Endothelial cell (in vitro differentiated cells): ENCODE results near the gene CBARP. TPM values are rescaled to one million over a fixed set of nuclear protein-coding genes. Genes with fewer than 3 reads are reported as not detected.

ENCODE experiments used
- DNase-seq: peaks from one replicate; pipeline ENCODE4 v3.0.0; 2021; ENCODE audit warnings: low spot score
- H3K27ac Mint-ChIP-seq: one replicate; pipeline ENCODE4 v1.8.0; 2021; ENCODE audit warnings: mixed read lengths, inconsistent platforms; ENCODE audit not compliant: unreplicated experiment
- H3K27me3 Mint-ChIP-seq: one replicate; pipeline ENCODE4 v1.8.0; 2021; ENCODE audit warnings: mild to moderate bottlenecking, moderate library complexity, mixed read lengths, inconsistent platforms; ENCODE audit not compliant: unreplicated experiment
- H3K36me3 Mint-ChIP-seq: one replicate; pipeline ENCODE4 v1.8.0; 2021; ENCODE audit warnings: mild to moderate bottlenecking, low read depth, mixed read lengths, inconsistent platforms; ENCODE audit not compliant: unreplicated experiment
- H3K4me1 Mint-ChIP-seq: one replicate; pipeline ENCODE4 v1.8.0; 2021; ENCODE audit warnings: mild to moderate bottlenecking, mixed read lengths, inconsistent platforms; ENCODE audit not compliant: unreplicated experiment
- H3K4me3 Mint-ChIP-seq: one replicate; pipeline ENCODE4 v1.8.0; 2021; ENCODE audit warnings: mild to moderate bottlenecking, mixed read lengths, inconsistent platforms; ENCODE audit not compliant: unreplicated experiment
- H3K9me3 Mint-ChIP-seq: one replicate; pipeline ENCODE4 v1.8.0; 2021; ENCODE audit warnings: mixed read lengths, inconsistent platforms; ENCODE audit not compliant: unreplicated experiment
- CTCF ChIP-seq: fragments of 200-600 bp; sonication (generic); IDR thresholded peaks from one replicate; pipeline ENCODE4 v1.5.0; 2021; ENCODE audit warnings: antibody characterized with exemption; ENCODE audit not compliant: unreplicated experiment
- total RNA-seq: library from RNA; stranded (reverse); fragmentation: NEBNext Ultra II Directional; extraction: Animal tissue kit (Norgen Biotek cat#: 25700); gene quantifications from one replicate; pipeline ENCODE4 v1.2.1, GENCODE V29; 2021; ENCODE audit not compliant: unreplicated experiment

The CBARP gene
- total RNA-seq, 1 donor from 2014 or later, result 10.4 TPM

GRCh38 chr19:1271528-1272422 lies 34.0 kb upstream of the CBARP start:
- peaks cover 36% of the 10 kb centered on the region for H3K4me1 Mint-ChIP-seq

DNA sequence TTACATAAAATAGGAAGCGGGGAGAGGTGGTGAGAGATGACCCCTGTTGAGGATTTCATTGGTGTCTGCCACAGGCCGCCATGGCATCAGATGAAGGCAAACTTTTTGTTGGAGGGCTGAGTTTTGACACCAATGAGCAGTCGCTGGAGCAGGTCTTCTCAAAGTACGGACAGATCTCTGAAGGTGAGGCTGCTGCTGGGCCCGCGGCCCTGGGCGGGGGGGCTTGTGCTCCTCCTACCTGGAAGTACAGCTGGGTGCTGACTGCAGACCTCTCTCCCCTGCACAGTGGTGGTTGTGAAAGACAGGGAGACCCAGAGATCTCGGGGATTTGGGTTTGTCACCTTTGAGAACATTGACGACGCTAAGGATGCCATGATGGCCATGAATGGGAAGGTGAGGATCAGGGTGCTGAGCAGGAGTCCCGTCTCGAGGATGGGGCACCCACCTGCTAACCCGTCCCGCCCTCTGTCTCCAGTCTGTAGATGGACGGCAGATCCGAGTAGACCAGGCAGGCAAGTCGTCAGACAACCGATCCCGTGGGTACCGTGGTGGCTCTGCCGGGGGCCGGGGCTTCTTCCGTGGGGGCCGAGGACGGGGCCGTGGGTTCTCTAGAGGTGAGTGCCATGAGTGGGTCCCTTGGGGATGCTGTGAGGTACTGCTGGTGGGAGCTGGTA lies 33.2 kb upstream of the CBARP start:
- no peaks in the 10 kb centered on the region for H3K9me3 Mint-ChIP-seq
- TF ChIP-seq CTCF, result no peak
- peak overlapping the region; percentile 94 for H3K4me3 Mint-ChIP-seq
- DNase-seq, result no peak
- H3K27ac Mint-ChIP-seq, result peak overlapping the region; percentile 91
- peaks cover 24% of the 10 kb centered on the region for H3K27me3 Mint-ChIP-seq
- peaks cover 36% of the 10 kb centered on the region for H3K4me1 Mint-ChIP-seq
- peaks cover 30% of the 10 kb centered on the region for H3K36me3 Mint-ChIP-seq

More at GRCh38 chr19:1271528-1272422, 34.0 kb upstream of the CBARP start:
- peaks cover 24% of the 10 kb centered on the region for H3K27me3 Mint-ChIP-seq
- peaks cover 30% of the 10 kb centered on the region for H3K36me3 Mint-ChIP-seq
- no peak for DNase-seq
- no peak for TF ChIP-seq CTCF
- no peak overlapping the region for H3K27ac Mint-ChIP-seq
- H3K4me3 Mint-ChIP-seq, result peak overlapping the region; percentile 77
- H3K9me3 Mint-ChIP-seq, result no peaks in the 10 kb centered on the region

DNA sequence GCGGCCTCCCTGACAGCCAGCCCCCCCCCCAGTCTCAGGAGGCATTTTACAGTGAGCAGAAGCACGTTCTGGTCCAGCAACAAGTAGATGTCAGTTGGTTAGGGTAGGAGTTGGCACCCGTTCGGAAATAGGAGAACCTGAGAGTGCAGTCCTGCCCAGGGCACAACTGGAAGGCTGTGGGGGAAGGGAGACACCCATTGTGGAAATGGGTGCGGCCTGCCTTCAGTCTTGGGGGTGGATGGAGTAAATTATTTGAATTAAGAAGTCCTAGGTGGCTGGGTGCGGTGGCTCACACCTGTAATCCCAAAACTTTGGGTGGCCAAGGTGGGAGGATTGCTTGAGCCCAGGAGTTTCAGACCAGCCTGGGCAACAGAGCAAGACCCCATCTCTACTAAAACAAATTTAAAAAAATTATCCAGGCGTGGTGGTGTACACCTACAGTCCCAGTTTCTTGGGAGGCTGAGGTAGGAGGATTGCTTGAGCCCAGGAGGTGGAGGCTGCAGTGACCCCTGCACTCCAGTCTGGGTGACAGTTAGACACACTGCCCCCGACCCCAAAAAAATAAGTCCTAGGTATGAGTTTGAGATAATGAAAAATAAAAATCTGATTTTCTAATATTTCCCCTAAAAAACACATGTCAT lies 32.5 kb upstream of the CBARP start:
- H3K27me3 Mint-ChIP-seq, result peaks cover 24% of the 10 kb centered on the region
- H3K9me3 Mint-ChIP-seq, result no peaks in the 10 kb centered on the region
- peak overlapping the region; percentile 91 for H3K27ac Mint-ChIP-seq
- DNase-seq, result no peak
- H3K4me1 Mint-ChIP-seq, result peaks cover 39% of the 10 kb centered on the region
- H3K4me3 Mint-ChIP-seq, result peak overlapping the region; percentile 94
- H3K36me3 Mint-ChIP-seq, result peaks cover 30% of the 10 kb centered on the region
- TF ChIP-seq CTCF, result no peak

DNA sequence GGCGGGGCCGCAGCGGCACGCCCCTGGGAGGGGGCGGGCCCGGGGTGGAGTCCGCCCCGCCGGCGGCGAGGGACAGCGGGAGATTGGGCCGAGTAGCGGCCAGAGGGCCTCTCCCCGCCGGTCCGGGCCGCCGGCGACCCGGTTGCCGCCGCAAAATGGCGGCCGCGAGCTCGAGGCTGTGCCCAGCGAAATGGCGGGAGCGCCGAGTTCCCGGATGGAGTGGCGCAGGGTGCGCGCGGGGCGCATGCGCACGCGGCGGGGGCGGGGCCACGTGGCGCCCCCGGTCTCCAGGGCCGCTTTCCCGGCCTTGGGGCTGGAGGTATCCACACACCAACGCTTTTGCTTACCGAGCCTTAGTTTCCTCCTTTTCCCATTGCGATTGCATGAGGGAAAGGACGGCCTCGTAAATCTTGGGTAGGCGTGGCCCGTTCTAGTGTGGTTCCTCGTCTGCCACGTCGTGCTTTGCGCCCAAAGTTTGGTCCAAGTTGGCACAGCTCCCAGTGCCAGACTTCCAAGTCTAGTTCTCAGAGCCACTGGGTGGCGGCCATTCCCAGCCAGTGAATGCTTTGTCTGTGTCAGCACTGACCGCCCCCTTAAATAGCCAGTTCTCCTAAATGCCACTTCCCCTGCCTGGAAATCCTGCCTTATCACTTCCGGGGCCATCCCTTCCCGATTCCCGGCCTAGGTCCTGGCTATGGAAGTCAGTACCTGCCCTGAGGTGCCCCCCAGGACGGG lies 31.8 kb upstream of the CBARP start:
- DNase-seq, result peak; percentile 89
- Mint-ChIP-seq H3K4me3 (peak overlapping the region; percentile 94), H3K4me1 (peaks cover 42% of the 10 kb centered on the region), H3K27ac (peak overlapping the region; percentile 91), H3K9me3 (no peaks in the 10 kb centered on the region), H3K36me3 (peaks cover 30% of the 10 kb centered on the region), H3K27me3 (peaks cover 24% of the 10 kb centered on the region)
- no peak for TF ChIP-seq CTCF
